Activated CD8-positive, alpha-beta memory T cell treated with anti-CD3 and anti-CD28 coated beads, Interleukin-2, amount 50 U/mL, for 24 hours (primary cell): ENCODE measurements around the gene HSBP1.

Experiments
- DNase-seq: peaks from one replicate; pipeline ENCODE4 v3.0.0-alpha.2; 2020; ENCODE audit errors: extremely low read depth

The HSBP1 gene

DNA sequence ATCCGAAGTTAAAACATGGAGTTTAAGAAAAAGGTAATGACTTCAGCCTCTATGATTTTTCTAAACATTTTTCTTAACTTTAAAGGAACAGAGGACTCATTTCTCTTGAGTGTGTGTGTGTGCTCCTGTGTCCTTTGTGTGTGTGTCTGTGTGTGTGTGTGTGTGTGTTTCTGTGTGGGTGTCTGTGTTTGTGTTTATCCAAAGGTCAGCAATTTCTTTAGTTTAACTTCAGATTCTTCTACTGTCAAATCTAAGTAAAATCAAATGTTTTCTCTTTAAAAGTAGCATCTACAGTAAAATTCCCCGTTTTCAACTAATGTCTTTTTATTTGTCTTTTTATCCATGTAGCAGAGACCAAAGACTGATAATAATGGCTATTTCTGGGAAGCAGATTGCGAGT is 31.8 kb downstream of the HSBP1 start:
- no peak for DNase-seq

DNA sequence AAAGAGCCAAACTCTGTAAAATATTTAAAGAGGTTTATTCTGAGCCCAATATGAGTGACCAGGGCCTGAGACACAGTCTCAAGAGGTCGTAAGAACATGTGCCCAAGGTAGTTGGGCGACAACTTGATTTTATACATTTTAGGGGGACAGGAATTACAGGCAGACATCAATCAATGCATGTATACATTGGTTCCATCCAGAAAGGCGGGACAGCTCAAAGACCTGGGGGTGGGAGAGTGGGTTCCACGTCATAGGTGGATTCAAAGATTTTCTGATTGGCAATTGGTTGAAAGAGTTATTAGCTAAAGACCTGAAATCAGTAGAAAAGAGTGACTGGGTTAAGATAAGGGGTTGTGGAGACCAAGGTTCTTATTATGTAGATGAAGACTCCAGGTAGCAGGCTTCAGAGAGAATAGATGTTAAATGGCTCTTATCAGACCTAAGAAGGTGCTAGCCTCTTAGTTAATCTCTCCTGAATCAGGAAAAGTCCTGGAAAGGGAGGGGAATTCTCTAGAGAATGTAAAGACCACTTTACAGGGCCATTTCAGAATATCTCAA is 32.4 kb downstream of the HSBP1 start:
- no peak for DNase-seq

DNA sequence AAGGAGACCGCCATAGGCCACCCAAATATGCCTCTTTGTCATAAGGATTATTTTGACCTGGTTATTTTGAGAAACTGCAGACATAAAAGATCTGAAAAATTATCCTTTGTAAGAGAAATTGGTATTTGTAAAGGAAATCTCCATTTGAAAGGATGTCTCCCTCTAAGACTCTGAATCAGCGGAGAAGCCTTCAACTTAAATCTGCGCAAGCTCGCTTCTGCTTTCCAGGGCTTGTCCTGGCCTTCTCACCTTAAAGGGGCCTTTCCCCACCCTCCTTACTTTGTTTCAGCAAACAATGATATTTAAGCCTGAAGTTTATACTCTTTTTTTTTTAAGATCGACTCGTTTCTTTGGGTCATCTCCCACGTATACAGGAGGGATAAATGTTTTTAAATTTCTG is 34.5 kb downstream of the HSBP1 start:
- DNase-seq = no peak

DNA sequence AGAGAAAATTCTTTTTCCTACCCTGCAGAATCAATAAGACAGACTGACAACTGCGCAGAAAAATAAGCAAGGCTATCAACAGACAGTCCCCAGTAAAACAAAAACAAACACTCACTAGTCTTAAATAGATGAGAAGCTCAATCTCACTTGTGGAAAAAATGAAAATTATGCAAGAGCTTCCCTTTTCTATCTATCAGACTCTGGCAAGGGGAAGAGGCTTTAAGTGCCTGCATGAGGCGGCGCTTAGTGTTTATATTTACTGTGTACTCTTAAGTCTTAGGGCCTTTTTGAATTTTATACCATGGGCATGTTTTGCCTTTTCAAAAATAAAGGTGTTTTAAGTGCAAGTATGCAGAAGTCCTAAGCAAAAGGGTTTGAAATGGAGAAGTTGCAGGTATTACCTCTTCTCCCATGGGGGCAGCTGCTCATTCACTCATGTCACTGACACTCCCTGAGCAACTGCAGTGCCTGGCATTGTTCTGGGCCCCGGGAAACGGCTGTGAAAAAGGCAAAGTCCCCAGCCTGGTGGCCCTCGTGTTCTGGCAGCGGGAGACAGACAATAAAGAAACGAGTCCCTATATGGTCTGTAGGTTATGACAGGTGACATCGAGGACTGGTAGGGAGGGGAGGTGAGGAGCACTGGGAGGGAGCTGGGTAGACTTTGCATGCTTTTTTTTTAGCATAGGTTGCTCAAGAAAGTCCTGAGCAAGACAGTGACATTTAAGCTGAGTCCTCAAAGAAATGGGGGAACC is 35.2 kb downstream of the HSBP1 start:
- no peak for DNase-seq

DNA sequence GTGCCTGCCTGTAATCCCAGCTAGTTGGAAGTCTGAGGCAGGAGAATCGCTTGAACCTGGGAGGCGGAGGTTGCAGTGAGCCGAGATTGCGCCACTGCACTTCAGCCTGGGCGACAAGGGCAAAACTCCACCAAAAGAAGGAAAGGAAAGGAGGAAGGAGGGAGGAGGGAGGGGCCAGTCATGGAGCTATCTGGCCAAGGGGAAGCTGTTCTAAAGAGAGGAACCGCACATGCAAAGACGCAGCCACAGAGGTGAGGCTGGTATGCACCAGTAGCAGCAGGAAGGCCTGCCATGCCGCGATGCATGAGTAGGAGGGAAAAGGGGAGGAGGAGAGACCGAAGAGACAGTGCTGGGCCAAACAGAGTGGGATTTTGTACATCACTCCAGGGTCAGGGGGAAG is 35.9 kb downstream of the HSBP1 start:
- DNase-seq = no peak

DNA sequence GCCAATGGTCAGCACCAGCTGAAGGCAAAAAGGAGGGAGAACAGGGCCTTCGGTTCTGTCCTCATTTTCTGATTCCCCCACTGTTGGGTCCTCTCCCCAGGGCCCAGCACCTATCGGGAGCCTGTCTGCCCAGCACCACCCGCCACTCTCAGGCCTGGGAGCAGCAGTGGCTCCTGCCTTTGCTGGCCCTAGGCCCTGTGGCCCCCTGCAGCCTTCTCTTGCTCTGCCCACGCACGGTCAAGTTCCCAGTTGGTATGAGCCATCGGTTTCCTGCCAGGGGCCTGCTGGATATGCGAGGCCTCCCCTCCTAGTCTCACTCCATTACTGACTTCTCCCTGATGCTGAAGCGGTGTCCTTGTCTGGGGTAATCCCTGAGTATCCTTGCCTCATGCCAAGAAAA is 37.5 kb downstream of the HSBP1 start:
- DNase-seq = no peak

DNA sequence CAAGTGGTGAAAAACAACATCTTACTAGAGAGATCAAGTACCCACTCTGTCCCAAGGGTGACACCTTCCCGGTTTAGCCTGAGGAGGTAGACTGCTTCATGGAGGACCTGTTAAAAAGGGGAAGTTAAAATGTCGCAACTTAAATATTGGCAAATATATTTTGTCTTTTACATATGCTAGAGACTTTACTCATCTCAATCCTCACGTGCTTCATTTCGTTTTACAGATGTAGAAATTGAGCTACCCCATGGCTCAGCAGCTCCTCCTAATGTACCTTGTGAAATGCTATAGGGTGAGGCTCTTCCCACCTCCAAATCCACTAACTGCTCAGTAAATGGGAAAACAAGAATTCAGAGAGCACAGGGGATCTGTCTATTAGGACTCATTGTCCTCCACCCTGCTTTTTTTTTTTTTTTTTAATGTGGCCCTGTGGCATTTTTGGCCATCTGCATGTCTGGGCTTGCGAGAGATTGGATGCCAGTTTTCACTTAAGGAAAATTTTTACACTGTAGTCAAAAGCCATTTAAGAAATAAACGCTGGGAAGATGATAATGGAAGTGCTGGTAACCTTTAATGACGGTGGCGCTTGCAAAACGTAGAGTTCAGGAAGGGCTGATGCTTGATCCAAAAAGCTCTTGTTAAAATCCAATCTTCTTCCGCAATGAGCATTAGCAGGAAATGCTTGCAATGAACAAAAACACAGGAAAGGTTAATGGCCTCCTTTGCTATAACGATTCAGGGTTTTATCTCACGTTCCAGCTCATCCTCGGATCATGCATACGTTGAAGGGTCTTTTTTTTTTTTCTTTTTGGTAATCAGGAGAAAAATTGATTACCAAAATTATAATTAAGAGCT is 39.8 kb downstream of the HSBP1 start:
- DNase-seq = no peak

DNA sequence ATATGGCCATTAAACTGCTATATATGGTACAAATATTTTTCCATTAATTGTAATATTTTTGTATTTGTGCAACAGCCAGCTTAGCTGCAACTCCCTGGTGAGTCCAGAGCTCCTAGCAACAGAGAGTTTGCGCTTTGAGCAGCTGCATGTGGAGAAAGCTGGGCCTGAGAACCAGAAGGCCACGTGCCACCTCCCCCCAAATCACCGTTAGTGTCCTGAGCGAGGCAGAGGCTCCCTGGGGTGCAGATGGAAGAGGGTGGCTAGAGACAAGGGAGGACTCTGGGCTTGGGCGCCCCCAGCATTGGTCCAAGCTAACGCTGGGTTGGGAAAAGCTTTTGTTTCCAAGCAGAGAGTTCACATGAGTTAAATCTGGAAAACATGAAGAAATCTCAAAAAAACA is 41.6 kb downstream of the HSBP1 start:
- no peak for DNase-seq

DNA sequence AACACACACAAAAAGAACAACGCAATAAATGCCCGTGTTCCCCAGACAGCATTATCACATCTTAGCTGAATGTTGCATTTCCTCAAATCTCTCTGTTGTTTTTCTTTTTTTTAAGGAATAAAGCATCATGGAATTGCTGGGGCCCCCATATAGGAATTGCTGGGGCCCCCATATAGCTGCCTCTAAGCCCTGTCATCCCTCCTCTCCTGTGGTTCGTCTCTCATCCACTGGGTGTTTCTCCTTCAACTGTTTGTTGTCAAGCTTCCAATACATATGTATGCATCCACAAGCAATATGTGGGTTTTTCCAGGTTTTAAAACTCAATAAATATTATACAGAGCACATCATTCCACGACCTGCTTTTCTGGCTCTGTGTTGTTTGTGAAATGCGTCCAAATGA is 43.2 kb downstream of the HSBP1 start:
- DNase-seq = no peak

DNA sequence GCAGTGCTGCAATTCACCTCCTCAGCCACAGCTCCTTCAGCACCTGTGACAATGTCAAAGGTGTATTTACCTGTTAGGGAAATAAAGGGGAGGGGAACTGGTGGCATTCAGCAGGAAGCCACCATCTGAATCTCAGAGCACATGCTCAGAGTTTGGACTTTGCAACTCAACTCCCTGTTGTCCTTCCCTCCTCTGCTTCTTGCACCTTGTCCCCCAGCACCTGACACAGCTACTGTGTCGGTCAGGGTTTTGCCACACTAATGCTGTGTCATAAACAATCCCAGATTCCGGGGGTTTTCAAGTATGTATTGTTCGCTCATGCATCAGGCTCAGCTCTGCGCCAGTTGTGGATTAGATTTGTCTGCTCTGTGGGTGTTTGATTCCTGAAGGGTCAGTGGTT is 43.7 kb downstream of the HSBP1 start:
- DNase-seq = no peak

DNA sequence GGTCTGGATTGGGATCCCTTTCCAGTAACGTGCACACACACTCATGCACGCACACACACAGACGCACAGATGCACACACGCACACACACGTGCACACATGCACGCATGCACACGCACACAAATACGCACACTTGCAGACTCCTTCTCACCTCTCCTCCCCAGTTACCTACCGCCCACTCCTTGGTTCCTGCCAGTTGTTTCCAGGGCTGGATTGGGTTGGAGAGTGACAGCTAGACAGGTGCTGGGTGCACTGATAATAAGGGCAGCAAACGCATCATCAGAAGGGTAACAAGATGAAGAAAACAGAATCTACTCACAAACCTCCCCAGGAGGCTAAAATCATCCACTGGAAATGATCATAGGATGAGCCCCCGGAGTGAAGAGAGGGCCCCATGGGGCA is 45.0 kb downstream of the HSBP1 start:
- DNase-seq = no peak

DNA sequence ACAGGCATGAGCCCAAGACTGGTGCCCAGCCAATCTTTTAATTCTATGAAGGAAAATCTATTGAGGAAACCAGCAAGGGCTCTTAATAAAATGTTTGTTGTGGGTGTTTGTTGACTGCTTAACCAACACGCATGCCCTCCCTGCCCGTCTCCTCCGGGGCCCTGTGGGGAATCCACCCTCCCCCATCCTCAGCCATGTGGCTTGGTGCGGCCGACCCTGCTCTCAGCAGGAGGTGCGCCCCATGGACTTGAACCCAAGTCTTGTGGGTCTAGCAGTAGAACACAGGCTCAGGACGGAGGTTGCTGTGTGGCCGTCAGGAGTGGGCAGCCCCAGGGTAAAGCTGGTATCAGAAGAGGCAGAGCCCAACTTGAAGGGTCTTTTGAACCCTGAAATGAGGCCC is 46.1 kb downstream of the HSBP1 start:
- no peak for DNase-seq

DNA sequence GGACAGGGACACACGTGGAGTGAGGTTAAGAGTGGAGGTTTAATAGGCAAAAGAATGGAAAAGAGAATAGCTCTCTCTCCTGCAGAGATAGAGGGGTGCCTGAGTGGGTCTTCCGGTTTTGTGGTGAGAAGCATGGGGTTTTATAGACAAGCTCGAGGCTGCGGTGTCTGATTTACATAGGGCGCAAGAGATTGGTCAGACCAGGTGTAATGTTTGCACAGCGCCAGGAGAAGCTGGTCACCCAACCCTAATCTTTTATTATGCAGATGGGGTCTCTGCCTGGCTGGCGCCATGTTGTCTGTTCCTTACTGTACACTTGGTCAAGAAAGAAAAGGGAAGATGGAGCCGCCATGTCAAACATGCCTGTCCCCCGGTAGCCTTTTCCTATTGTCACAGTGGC is 46.6 kb downstream of the HSBP1 start:
- no peak for DNase-seq

DNA sequence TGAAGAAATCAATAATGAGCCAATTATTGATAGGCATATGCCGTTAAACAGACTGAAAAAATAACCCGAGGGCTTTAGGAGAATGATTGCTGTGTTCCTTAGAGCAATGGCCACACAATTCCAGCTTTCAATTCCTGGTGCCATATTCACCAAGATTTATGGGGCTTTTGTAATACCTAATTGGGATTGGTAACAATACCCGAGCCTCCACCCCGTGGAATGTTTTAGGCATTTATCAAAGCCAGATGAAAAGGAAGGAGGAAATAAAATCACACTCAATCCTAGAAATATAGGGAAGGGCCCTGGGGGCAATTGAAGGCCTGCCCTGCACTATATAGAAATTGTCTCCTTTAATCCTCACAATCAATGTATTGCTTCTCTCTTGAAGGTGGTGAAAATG is 49.0 kb downstream of the HSBP1 start:
- DNase-seq = no peak

DNA sequence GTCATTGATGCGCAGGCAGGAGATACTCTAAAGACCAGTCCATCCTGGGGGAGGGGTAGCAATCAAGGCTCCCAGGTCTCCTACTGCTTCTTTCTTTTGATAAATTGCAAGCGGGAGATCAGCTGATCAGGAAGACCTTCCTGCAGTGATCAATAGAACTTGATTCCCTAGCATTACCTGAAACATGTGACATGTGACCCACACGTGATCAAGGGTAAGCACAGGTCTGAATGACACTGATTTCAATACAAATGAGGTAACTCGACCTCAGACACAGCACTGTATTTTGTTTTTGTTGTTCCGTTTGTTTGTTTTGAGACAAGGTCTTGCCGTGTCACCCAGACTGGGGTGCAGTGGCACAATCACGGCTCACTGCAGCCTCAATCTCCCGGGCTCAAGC is 51.5 kb downstream of the HSBP1 start:
- no peak for DNase-seq

DNA sequence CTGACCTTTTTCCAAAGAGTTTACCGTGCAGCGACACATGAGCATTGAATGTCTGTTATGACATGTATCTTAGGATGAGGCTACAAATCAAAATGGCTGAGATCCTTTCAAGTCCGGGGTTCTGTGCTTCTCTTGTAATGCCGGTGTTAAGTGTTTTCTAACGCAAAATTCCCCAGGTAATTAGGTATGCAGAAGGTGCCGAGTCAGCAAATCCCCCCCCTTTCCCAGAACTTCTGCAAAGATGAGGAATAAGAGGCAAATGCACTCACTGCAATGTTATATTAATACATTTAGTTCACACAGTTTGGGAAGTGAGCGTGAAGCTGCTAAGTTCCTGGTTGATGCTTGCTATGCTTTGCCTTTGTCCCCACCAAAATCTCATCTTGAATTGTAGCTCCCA is 54.9 kb downstream of the HSBP1 start:
- no peak for DNase-seq

DNA sequence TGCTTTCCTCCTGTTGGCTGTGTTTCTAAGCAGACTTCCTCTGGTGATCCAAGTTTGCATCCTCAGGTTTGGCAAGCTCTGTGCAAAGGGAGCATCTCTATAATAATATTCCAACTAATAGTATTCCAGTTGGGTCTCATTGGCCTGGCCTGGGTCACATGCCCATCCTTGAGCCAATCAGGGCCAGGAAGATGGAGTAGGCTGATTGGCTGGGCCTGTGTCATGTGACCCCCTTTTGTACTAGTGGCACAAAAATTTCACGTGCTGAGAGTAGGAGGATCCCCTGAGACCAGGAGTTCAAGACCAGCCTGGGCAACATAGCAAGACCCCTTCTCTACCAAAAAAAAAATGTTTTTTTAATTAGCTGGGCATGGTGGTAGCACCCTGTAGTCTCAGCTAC is 55.9 kb downstream of the HSBP1 start:
- no peak for DNase-seq
